ENCODE measurements around the gene FBXO2.

GRCh38 chr1:11640101-11640500 is 14.1 kb downstream of the FBXO2 start:
- TF ChIP-seq POLR2A (IDR thresholded peaks at IDR 0.05; ENCODE audit: low read length) = no peak
- no peak for TF ChIP-seq GATA1 (IDR thresholded peaks at IDR 0.05; ENCODE audit: low read depth, low read length)

All from erythroblast (primary cell).